NCI-H526 treated with DMSO at 0.1 percent for 48 hours (cell line): ENCODE data around the gene ZBTB5.
"Not testable (repeated sequence)": the region's sequence is repeated elsewhere in the genome, so short reads cannot be mapped to it uniquely, and the experiment has no call there.

Experiments used
- DNase-seq: peaks from one replicate; lab custom pipeline; 2025; lab: John Stamatoyannopoulos, UW

Gene ZBTB5

GRCh38 chr9:37405764-37406380 is 59.4 kb downstream of the ZBTB5 start:
- no peak for DNase-seq

GRCh38 chr9:37405350-37405749 is 59.9 kb downstream of the ZBTB5 start:
- no peak for DNase-seq

GRCh38 chr9:37404590-37404989 is 60.7 kb downstream of the ZBTB5 start:
- DNase-seq, result no peak

- DNase-seq, result no peak
Observed at GRCh38 chr9:37399336-37399735, 65.9 kb downstream of the ZBTB5 start.

GRCh38 chr9:37398464-37399025 is 66.7 kb downstream of the ZBTB5 start:
- no peak for DNase-seq

GRCh38 chr9:37397948-37398347 is 67.3 kb downstream of the ZBTB5 start:
- not testable (repeated sequence) for DNase-seq

GRCh38 chr9:37395663-37396062 is 69.6 kb downstream of the ZBTB5 start:
- no peak for DNase-seq

GRCh38 chr9:37395229-37395628 is 70.0 kb downstream of the ZBTB5 start:
- no peak for DNase-seq

GRCh38 chr9:37392272-37392671 is 73.0 kb downstream of the ZBTB5 start:
- no peak for DNase-seq

GRCh38 chr9:37390759-37391158 is 74.5 kb downstream of the ZBTB5 start:
- no peak for DNase-seq
